ENCODE results near the gene GRM7. TPM values are rescaled to one million over a fixed set of nuclear protein-coding genes. Genes with fewer than 3 reads are reported as not detected.

GRM7 gene
- polyA plus RNA-seq, 1 donor from 2014 or later: 23.8 TPM

DNA sequence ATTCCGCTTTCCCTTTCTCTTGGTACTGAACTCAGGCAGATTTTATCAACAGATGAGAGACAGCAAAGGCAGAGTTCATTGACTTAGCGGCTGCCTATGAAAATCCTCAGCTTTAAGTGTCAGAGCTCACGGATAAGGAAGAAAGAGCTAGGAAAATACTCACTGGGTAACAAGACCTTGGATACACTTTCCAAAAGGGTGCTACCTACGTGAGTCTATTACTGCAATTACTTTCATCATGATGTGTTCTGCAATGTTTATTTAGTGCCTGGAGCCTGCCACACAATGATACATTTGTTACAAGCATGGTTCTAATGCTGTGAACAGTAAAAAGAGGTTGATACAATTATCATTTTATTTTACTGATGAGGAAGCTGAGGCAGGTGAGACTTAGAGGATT is 177.5 kb downstream of the GRM7 start:
- Histone ChIP-seq H3F3A (ENCODE audit: insufficient read depth, low read length, poor library complexity, severe bottlenecking) (no peaks in the 10 kb centered on the region), H3K9ac (ENCODE audit: low read length) (no peak overlapping the region), H3K9me2 (ENCODE audit: insufficient read depth, low read length) (no peaks in the 10 kb centered on the region), H2AFZ (ENCODE audit: low read depth, low read length) (no peak overlapping the region), H3K4me2 (ENCODE audit: low read length) (no peak overlapping the region), H3K27me3 (ENCODE audit: insufficient read depth, low read depth, low read length) (no peaks in the 10 kb centered on the region), H4K20me1 (ENCODE audit: insufficient read depth) (no peaks in the 10 kb centered on the region), H3K36me3 (ENCODE audit: insufficient read depth, low read length) (no peaks in the 10 kb centered on the region), H3K9me3 (ENCODE audit: low read length) (no peaks in the 10 kb centered on the region), H3K4me3 (ENCODE audit: low read length) (no peak overlapping the region), H3K27ac (ENCODE audit: low read length) (no peak overlapping the region), H3K79me2 (replicated peaks; ENCODE audit: insufficient read depth, low read length) (no peaks in the 10 kb centered on the region)
- TF ChIP-seq, protein P1, sequence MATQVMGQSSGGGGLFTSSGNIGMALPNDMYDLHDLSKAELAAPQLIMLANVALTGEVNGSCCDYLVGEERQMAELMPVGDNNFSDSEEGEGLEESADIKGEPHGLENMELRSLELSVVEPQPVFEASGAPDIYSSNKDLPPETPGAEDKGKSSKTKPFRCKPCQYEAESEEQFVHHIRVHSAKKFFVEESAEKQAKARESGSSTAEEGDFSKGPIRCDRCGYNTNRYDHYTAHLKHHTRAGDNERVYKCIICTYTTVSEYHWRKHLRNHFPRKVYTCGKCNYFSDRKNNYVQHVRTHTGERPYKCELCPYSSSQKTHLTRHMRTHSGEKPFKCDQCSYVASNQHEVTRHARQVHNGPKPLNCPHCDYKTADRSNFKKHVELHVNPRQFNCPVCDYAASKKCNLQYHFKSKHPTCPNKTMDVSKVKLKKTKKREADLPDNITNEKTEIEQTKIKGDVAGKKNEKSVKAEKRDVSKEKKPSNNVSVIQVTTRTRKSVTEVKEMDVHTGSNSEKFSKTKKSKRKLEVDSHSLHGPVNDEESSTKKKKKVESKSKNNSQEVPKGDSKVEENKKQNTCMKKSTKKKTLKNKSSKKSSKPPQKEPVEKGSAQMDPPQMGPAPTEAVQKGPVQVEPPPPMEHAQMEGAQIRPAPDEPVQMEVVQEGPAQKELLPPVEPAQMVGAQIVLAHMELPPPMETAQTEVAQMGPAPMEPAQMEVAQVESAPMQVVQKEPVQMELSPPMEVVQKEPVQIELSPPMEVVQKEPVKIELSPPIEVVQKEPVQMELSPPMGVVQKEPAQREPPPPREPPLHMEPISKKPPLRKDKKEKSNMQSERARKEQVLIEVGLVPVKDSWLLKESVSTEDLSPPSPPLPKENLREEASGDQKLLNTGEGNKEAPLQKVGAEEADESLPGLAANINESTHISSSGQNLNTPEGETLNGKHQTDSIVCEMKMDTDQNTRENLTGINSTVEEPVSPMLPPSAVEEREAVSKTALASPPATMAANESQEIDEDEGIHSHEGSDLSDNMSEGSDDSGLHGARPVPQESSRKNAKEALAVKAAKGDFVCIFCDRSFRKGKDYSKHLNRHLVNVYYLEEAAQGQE (IDR thresholded peaks at IDR 0.05; ENCODE audit: borderline replicate concordance): no peak
- TF ChIP-seq RAD21 (conservative IDR thresholded peaks at IDR 0.05) (no peak), EZH2 (IDR thresholded peaks at IDR 0.05; ENCODE audit: borderline replicate concordance, insufficient read depth, low read length, poor library complexity, severe bottlenecking) (no peak), SMC3 (conservative IDR thresholded peaks at IDR 0.05; ENCODE audit: poor library complexity) (no peak), POLR2AphosphoS5 (IDR thresholded peaks at IDR 0.05) (no peak), EP300 (conservative IDR thresholded peaks at IDR 0.05; ENCODE audit: poor library complexity, severe bottlenecking) (no peak), MXI1 (conservative IDR thresholded peaks at IDR 0.05; ENCODE audit: poor library complexity, severe bottlenecking) (no peak), TAF1 (IDR thresholded peaks at IDR 0.05; ENCODE audit: low read depth) (no peak)
- TF ChIP-seq, protein P2, sequence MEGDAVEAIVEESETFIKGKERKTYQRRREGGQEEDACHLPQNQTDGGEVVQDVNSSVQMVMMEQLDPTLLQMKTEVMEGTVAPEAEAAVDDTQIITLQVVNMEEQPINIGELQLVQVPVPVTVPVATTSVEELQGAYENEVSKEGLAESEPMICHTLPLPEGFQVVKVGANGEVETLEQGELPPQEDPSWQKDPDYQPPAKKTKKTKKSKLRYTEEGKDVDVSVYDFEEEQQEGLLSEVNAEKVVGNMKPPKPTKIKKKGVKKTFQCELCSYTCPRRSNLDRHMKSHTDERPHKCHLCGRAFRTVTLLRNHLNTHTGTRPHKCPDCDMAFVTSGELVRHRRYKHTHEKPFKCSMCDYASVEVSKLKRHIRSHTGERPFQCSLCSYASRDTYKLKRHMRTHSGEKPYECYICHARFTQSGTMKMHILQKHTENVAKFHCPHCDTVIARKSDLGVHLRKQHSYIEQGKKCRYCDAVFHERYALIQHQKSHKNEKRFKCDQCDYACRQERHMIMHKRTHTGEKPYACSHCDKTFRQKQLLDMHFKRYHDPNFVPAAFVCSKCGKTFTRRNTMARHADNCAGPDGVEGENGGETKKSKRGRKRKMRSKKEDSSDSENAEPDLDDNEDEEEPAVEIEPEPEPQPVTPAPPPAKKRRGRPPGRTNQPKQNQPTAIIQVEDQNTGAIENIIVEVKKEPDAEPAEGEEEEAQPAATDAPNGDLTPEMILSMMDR (IDR thresholded peaks at IDR 0.05; ENCODE audit: poor library complexity, severe bottlenecking): no peak

DNA sequence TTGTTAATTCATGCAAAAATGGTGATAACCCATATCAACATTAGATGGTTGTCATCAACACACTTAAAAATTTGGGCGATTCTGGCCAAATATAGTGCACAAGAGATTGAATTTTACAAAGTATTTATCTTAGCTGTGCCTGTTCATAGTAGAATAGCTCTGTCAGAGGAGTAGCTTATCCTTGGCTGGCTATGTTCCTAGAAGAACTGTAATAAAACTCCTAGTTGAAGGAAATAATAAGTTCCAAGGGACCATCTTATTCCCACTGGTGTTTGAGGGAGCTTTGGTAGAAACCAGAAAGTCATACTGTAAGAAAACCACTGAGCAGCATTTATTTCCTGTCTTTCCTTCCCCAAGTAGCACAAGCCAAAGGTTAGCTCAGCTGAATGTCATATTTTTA is 201.8 kb downstream of the GRM7 start:
- TF ChIP-seq MXI1 (conservative IDR thresholded peaks at IDR 0.05; ENCODE audit: poor library complexity, severe bottlenecking) (no peak), RAD21 (conservative IDR thresholded peaks at IDR 0.05) (no peak), POLR2AphosphoS5 (IDR thresholded peaks at IDR 0.05) (no peak), TAF1 (IDR thresholded peaks at IDR 0.05; ENCODE audit: low read depth) (no peak), EZH2 (IDR thresholded peaks at IDR 0.05; ENCODE audit: borderline replicate concordance, insufficient read depth, low read length, poor library complexity, severe bottlenecking) (no peak), SMC3 (conservative IDR thresholded peaks at IDR 0.05; ENCODE audit: poor library complexity) (no peak)
- TF ChIP-seq, protein P2 (IDR thresholded peaks at IDR 0.05; ENCODE audit: poor library complexity, severe bottlenecking): no peak
- TF ChIP-seq, protein P1 (IDR thresholded peaks at IDR 0.05; ENCODE audit: borderline replicate concordance): no peak
- no peak overlapping the region for H3K4me3 ChIP-seq (ENCODE audit: low read length)
- no peak overlapping the region for H2AFZ ChIP-seq (ENCODE audit: low read depth, low read length)
- no peaks in the 10 kb centered on the region for H3K27me3 ChIP-seq (ENCODE audit: insufficient read depth, low read depth, low read length)
- no peaks in the 10 kb centered on the region for H3F3A ChIP-seq (ENCODE audit: insufficient read depth, low read length, poor library complexity, severe bottlenecking)
- H4K20me1 ChIP-seq (ENCODE audit: insufficient read depth): no peaks in the 10 kb centered on the region
- H3K9me2 ChIP-seq (ENCODE audit: insufficient read depth, low read length): no peaks in the 10 kb centered on the region
- H3K36me3 ChIP-seq (ENCODE audit: insufficient read depth, low read length): no peaks in the 10 kb centered on the region
- H3K9me3 ChIP-seq (ENCODE audit: low read length): no peaks in the 10 kb centered on the region
- no peaks in the 10 kb centered on the region for H3K79me2 ChIP-seq (replicated peaks; ENCODE audit: insufficient read depth, low read length)
- no peak overlapping the region for H3K27ac ChIP-seq (ENCODE audit: low read length)
- no peak overlapping the region for H3K4me2 ChIP-seq (ENCODE audit: low read length)
- H3K9ac ChIP-seq (ENCODE audit: low read length): no peak overlapping the region
